Non-pigmented ciliary epithelial cell (primary cell): Measurements from ENCODE around the gene ELOA.
"Not testable (repeated sequence)": the region's sequence is repeated elsewhere in the genome, so short reads cannot be mapped to it uniquely, and the experiment has no call there.

ENCODE experiments used
- DNase-seq: peaks from one replicate; pipeline ENCODE4 v3.0.0-alpha.2; 2010; ENCODE audit warnings: low read depth

The ELOA gene

GRCh38 chr1:23783141-23783540 is 39.9 kb downstream of the ELOA start:
- DNase-seq, result not testable (repeated sequence)

- no peak for DNase-seq
Observed at GRCh38 chr1:23784846-23785245, 41.6 kb downstream of the ELOA start.

DNA sequence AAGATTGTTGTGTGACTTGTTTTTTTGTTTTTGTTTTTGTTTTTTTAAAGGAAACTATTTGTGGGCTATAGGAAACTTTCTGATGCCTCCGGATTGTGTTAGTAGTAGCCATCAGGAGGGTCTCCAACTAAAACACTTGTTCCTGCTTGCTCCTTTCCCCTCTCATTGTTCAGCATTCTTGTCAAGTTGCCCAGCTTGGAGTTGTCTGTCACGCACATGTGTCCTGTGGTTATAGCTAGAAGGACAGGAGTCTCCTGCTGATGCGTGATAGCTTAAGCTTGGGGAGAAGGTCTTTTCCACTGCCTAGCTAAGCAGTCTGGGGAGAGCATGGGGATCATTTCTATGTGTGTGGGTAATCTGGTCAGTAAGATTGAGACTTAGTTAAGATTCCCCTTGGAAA is 44.4 kb downstream of the ELOA start:
- DNase-seq, result no peak

DNA sequence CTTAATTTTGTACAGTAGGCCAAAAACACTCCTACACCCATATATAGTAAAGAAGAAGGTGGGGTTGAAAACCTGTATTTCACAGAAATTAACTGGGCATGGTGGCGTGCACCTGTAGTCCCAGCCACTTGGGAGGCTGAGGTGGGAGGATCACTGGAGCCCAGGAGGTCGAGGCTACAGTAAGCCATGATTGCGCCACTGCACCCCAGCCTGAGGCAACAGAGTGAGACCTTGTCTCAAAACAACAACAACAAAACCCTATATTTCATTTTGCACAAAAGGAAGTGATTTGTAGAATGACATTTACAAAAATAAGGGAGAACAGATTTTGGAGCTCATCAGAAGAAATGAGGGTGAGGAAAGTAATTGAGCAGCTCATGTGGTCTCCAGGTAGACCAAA is 45.4 kb downstream of the ELOA start:
- no peak for DNase-seq

DNA sequence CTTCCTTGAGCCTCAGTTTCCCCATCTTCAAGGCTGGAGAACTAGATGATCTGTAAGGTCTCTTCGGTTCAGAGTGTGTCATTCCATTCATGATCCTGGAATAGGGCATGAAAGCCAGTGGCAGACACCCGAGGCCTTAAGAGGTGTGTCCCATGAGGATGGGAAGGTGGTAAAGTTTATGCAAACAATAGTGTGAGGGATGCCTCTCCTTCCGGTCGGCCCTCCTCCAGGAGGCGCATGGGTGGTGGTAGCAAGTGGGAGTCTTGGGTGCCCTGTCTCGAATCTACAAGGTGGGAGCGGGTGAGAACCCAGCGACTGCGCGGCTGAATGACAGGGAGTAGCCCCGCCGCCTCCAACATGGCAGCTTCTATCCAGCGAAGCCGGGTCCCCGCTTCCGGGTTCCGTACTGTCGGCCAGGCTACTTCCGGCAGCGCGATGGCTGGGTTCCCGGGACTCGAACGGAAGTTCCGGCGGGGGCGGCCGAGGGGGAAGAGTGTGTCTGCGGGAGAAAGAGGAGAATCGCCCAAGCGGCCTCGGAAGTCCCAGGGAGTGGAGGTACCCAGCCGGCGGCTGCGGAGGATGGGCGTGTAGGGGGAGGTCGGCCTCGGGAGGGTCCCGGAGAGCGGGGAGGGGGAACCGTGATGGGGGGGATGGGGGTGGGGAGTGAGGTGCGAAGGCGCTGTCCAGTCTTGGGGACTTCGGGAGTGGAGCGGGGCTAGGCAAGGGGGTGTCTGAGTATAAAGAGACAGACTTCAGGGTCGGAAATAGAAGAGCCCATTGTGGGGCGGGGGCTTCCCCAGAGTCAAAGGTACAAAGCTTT is 47.6 kb downstream of the ELOA start, which contains the start of gene LYPLA2:
Gene LYPLA2, plus strand, starts transcription at position 450 of the 820 bp plus-strand sequence. CDS start 1,538 bp downstream, outside the sequence.
- DNase-seq, result no peak

DNA sequence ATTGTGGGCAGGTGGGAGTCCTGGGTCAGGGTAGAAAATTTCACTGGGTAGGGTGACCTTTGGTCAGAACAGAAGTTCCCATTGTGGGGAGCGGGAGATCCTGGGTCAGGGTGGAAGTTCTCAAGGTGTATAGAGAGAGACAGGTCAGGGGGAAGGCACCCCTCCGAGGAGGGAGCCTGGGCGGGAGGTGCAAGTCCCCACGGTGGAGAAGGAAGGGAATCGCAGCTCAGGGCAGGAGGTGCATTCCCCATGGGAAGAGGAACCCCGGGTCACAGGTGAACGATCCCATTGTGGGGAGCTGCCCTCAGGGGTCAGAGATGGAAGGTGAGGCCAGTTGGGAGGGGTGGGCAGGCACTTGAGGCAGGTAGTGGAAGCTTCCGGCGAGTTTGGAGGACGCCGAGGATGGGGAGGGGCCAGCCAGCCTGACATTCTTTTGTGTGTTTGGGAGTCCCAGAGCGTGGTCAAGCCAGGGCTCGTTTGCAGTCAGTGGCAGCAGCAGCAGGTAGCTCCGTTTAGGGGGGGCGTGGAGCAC is 48.3 kb downstream of the ELOA start:
- DNase-seq, result no peak

DNA sequence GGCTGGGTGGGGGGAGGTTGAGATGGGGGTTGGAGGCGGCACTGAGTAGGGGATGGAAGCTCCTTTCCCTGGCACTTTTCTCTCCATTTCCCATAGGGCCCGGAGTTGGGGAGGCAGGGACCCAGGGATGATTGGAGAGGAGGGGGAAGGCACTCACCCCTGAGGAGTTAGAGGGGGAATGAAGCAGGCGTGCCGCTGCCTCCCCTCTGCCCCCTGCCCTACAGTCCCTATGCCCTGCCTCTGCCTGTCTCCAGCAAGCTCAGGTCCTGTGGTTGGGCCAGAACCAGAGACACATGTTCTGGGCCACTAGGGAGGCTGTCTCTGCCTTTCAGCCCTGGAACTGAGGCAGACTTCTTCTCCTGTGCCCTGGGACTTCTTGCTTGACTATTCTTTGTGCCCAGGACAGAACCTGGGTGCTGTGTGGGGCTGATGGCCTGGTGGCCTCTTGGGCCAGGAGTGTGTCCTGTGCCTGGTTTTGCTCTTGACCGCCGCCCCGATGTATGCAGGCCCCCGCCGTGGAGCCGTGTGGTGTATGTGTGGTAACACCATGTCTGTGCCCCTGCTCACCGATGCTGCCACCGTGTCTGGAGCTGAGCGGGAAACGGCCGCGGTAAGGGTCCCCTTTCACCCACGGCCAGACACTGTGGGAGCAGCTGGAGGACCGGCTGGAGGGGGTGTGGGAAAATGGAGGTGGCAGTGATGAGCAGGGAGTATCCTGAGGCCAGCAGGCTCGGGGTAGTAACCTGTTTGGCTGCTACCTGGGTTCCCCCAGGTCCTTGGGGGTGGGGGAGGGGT is 49.1 kb downstream of the ELOA start:
- DNase-seq, result no peak

DNA sequence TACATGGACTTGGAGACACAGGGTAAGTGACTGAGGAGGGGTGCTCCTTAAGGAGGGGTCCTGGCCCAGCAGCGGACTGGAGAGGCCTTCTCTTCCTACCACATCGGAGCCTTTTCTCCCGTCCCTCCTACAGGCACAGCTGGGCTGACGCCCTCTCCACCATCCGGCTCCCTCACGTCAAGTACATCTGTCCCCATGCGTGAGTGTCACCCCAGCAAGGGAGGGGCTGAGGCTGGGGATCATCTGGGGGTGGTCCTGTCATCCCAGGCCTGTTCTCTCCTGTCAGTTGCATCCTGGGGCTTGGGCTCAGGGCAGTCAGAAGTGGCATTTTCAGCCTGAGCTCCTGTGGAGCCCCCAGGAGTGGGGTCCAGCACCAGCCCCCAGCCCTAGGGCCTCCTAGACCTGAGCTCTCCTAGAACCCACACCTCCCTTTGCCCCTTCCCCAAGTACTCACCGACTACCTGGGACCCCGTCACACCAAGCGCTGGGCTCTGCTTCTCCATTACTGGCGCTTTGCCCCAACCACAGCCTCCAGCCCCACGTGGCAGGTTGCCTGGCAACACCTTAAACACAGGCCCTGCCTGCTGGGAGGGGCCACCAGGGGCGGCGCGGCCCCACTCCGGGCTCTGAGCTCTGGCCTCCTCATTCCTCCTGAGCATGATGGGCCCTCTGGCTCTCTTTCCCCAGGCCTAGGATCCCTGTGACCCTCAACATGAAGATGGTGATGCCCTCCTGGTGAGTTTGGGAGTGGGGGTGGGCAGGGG is 49.9 kb downstream of the ELOA start:
- no peak for DNase-seq

- DNase-seq, result no peak
Observed at GRCh38 chr1:23793861-23794731, 50.8 kb downstream of the ELOA start.

DNA sequence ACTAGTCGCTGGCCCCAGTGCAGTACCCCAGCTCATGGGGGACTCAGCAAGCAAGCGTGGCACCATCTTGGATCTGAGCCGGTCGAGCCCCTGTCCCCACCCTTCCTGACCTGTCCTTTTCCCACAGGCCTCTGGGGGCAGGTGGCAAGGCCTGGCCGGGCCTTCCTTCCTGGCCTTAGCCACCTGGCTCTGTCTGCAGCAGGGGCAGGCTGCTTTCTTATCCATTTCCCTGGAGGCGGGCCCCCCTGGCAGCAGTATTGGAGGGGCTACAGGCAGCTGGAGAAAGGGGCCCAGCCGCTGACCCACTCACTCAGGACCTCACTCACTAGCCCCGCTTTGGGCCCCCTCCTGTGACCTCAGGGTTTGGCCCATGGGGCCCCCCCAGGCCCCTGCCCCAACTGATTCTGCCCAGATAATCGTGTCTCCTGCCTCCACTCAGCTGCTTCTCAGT is 51.5 kb downstream of the ELOA start:
- not testable (repeated sequence) for DNase-seq

GRCh38 chr1:23795676-23796465 is 52.6 kb downstream of the ELOA start:
- no peak for DNase-seq

DNA sequence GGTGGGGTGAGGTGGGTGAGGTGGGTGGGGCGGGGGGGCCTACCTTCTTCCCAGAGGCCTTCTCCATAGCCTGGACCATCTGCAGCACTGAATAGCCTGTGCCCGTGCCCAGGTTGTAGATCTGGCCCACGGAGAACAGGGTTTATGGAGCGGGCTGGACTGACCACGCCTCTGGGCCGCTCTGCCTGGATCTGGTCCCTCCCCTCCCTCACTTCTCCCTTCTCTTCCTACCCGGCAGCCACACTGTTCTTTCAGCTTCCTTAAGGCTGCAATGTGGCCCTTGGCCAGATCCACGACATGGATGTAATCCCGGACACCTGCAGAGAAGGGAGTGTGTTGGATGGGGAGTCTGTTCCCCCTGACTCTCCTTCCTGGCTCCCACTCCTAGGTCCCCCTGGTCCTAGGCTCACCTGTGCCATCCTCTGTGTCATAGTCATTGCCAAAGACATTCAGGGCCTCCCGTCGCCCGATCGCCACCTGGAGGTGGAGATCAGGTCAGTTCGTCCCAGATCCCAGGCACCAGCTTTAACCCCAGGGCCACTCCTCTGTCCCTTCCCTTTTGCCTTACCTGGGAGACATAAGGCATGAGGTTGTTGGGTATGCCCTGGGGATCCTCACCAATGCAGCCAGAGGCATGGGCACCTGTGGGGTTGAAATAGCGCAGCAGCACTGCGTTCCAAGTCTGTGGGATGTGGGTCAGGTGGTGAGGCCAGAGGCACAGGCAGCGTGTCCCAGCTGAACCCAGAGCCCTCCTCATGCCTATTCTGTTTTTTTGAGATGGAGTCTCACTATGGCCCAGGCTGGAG is 53.4 kb downstream of the ELOA start:
- no peak for DNase-seq

DNA sequence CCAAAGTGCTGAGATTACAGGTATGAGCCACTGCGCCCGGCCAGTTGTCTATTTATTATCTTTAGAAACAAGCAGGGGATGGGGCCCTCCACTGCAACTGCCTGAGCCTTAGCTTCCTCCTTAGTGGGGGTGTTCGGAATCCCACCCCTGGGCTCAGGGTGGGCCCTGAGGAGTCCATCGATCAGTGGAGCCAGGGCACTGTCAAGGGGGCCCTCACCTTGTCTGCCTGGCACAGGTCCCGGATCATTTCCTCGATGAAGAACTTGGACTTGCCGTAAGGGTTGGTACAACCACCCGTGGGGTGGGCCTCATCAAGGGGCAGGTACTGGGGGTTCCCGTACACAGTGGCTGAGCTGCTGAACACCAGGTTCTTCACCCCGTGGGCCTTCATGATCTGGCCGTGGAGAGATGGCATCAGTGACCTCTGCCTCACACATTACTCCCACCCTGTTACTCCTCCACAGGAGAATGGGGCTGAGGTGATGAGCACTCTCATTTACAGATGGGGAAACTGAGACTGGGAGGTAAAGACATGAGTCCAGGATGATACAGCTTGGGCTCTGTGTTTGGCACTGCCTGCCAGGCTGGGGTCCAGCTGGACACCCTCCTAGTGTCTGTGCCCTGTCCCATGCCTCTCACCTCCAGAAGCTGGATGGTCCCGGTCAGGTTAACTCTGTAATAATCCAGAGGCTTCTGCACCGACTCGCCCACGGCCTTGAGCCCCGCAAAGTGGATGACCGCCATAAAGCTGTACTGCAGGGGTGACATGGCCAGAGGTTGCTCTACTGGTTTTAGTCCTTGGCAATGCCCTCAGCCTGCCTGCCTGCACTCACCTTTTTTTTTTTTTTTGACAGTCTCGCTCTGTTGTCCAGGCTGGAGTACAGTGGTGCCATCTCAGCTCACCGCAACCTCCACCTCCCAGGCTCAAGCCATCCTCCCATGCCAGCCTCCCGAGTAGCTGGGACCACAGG is 54.5 kb downstream of the ELOA start:
- no peak for DNase-seq

DNA sequence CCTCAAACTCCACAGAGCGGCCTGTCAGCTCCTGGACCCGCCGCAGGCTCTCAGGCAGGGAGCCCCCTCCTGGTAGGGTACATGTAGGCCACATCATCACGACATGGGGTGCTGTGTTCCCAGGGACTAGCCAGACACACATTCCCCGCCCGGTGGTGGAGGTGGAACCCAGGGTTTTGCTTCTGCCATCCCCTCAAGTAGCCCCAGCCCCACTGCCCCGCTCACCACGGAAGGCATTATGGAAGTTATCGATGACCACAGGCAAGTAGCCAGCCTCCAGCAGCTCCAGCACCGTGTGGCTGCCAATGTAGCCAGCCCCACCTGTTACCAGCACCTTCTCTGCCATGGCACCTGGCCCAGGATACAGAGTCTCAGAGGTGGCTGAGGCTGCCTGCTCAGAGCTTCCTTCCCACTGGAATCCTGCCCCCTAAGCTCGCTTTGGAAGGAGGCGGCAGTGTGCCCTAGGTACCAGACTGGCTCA is 55.4 kb downstream of the ELOA start:
- DNase-seq, result no peak

DNA sequence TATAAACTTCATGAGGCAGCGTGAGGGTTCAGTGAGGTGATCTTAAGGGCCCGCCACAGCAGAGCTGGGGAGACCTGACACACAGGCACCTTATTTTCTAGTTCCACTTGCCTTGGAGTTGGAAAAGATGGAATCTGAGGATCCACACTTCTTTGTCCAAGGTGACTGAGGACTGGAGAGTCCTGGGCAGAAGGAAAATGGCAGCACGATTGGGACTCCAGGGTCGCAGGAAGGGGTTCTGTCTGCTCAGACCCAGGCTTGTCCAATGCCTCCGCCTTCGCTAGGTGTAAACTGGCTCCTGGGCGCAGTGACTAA is 55.9 kb downstream of the ELOA start:
- DNase-seq, result no peak

DNA sequence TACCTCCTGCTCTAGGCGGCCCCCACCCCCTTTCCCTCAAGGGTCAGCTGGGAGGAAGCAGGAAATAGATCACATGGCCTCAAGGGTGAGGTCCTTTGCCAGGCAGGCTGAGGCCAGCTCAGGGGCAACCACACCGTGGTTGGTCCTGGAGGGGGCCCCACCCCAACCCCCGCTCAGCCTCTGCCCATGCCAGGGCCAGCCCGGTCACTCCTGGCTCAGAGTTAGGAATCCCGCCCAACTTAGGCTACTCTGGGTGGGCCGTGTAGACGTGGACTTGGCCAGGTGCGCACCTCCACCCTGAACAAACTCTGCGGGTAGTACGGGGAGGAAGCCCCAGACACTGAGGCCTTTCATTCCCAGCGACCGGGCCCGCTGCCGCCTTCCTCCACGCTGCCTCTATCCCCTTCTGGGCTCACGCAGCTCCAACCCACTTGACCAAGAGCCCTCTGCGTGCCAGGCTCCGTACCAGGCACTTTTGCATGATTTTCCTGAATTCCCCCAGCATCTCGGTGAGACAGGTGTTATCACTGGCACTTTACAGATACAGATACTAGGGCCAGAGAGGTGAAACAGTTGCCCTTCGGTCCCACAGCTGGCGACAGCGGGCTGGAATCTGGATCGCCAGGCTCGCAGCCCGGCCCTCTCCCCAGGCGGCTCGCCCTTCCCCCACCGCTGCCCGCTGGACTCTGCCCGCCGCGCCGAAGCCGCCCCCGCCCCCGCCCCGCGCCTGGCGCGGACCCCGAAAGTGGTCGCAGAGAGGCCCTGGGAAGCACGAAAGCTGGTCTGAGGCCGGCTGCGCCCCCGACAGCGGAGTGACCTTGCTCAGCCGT is 56.5 kb downstream of the ELOA start:
- no peak for DNase-seq
